Smooth muscle cell of the brain vasculature (primary cell): ENCODE measurements around the gene KRTAP9-7.
"Not testable (repeated sequence)": the region's sequence is repeated elsewhere in the genome, so short reads cannot be mapped to it uniquely, and the experiment has no call there.

Experiments
- DNase-seq: peaks from one replicate; pipeline ENCODE4 v3.0.0-alpha.2; 2012; ENCODE audit warnings: low read depth, low spot score

Gene KRTAP9-7

GRCh38 chr17:41275648-41276190, at the start of gene KRTAP9-7:
Gene KRTAP9-7, plus strand, starts transcription at chr17:41275698. Its CDS starts 0 bp downstream, at chr17:41275698.
- not testable (repeated sequence) for DNase-seq

GRCh38 chr17:41226051-41226450, 49.4 kb upstream of the KRTAP9-7 start:
- DNase-seq = no peak

GRCh38 chr17:41226598-41227095, 48.9 kb upstream of the KRTAP9-7 start, which contains the start of gene KRTAP9-2:
Gene KRTAP9-2, plus strand, starts transcription at chr17:41226648. Its CDS starts 7 bp downstream, at chr17:41226655.
- DNase-seq = not testable (repeated sequence)

GRCh38 chr17:41230094-41230493, 45.4 kb upstream of the KRTAP9-7 start:
- DNase-seq = no peak

GRCh38 chr17:41231731-41232130, 43.8 kb upstream of the KRTAP9-7 start:
- DNase-seq = no peak

- not testable (repeated sequence) for DNase-seq
Measured at GRCh38 chr17:41232399-41233105, 42.9 kb upstream of the KRTAP9-7 start, which contains the start of gene KRTAP9-3. Gene KRTAP9-3, plus strand, starts transcription at chr17:41232449. Its CDS starts 53 bp downstream, at chr17:41232502.

- not testable (repeated sequence) for DNase-seq
Measured at GRCh38 chr17:41237116-41237515, 38.4 kb upstream of the KRTAP9-7 start.

- not testable (repeated sequence) for DNase-seq
Measured at GRCh38 chr17:41237949-41238437, 37.5 kb upstream of the KRTAP9-7 start, which contains the start of gene KRTAP9-8. Gene KRTAP9-8, plus strand, starts transcription at chr17:41237999. Its CDS starts 53 bp downstream, at chr17:41238052.

GRCh38 chr17:41246995-41247787, 28.3 kb upstream of the KRTAP9-7 start:
- not testable (repeated sequence) for DNase-seq

- not testable (repeated sequence) for DNase-seq
Measured at GRCh38 chr17:41249637-41250240, 25.8 kb upstream of the KRTAP9-7 start, which contains the start of gene KRTAP9-4. Gene KRTAP9-4, plus strand, starts transcription at chr17:41249687. Its CDS starts 34 bp downstream, at chr17:41249721.

GRCh38 chr17:41251261-41251660, 24.2 kb upstream of the KRTAP9-7 start:
- no peak for DNase-seq

- DNase-seq = no peak
Measured at GRCh38 chr17:41254861-41255260, 20.6 kb upstream of the KRTAP9-7 start.

- DNase-seq = not testable (repeated sequence)
Measured at GRCh38 chr17:41255381-41256290, 19.9 kb upstream of the KRTAP9-7 start, which contains the start of gene KRTAP9-9. Gene KRTAP9-9, plus strand, starts transcription at chr17:41255384.

- no peak for DNase-seq
Measured at GRCh38 chr17:41256291-41256685, 19.2 kb upstream of the KRTAP9-7 start.

GRCh38 chr17:41258406-41258805, 17.1 kb upstream of the KRTAP9-7 start:
- no peak for DNase-seq

- no peak for DNase-seq
Measured at GRCh38 chr17:41263212-41263611, 12.3 kb upstream of the KRTAP9-7 start.

GRCh38 chr17:41264599-41264998, 10.9 kb upstream of the KRTAP9-7 start:
- DNase-seq = no peak

- no peak for DNase-seq
Measured at GRCh38 chr17:41265078-41265477, 10.4 kb upstream of the KRTAP9-7 start, which contains the start of gene KRTAP9-6. Gene KRTAP9-6, plus strand, starts transcription at chr17:41265378. Its CDS starts 0 bp downstream, at chr17:41265378.

- no peak for DNase-seq
Measured at GRCh38 chr17:41267711-41268110, 7.8 kb upstream of the KRTAP9-7 start.

GRCh38 chr17:41271323-41271722, 4.2 kb upstream of the KRTAP9-7 start:
- not testable (repeated sequence) for DNase-seq
